ENCODE results near the gene TOPAZ1.

TOPAZ1 gene

DNA sequence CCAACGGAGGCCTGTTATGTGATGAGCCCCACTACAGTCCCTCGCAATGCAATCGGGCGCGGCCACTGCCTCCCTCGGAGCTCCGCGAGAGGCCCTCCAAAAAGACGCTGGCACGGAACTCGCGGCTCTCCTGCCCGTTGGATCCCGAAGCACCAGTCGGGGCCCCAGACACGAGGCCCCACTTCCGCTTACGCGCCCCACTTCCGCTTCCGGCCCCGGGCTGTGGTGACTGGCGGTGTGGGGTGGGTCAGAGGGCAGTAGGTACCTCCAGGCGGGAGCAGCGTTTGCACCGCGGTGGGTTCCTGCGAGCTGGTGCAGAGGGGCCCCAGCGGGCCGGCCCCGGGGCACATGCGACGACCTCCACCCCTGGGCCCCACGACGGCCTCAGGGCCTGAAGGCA, at the start of gene TOPAZ1:
Gene TOPAZ1 (plus strand): TSS at position 181 of the 400 bp plus-strand sequence. CDS start 168 bp downstream, at position 349.
- no peak for DNase-seq

GRCh38 chr3:44198284-44199269, 43.1 kb upstream of the TOPAZ1 start:
- no peak for DNase-seq

- DNase-seq: no peak
Measured at GRCh38 chr3:44206261-44206660, 35.4 kb upstream of the TOPAZ1 start.

GRCh38 chr3:44206862-44207652, 34.6 kb upstream of the TOPAZ1 start:
- no peak for DNase-seq

GRCh38 chr3:44208086-44208485, 33.6 kb upstream of the TOPAZ1 start:
- DNase-seq: no peak

DNA sequence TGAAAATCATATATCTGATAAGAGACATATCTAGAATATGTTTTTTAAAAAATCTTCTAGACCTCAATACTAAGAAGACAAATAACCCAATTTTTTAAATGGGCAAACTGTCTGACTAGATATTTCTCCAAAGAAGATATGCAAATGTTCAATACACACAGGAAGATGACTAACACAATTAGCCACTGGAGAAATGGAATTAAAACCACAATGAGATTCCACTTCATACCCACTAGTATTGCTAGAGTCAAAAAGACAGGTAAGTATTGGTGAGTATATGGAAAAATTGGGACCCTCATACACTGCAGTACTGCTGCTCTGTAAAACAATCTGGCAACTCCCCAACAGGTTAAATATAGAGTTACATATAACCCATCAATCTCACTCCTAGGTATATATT, 33.1 kb upstream of the TOPAZ1 start:
- no peak for DNase-seq

- no peak for DNase-seq
Measured at GRCh38 chr3:44210967-44211366, 30.7 kb upstream of the TOPAZ1 start.

DNA sequence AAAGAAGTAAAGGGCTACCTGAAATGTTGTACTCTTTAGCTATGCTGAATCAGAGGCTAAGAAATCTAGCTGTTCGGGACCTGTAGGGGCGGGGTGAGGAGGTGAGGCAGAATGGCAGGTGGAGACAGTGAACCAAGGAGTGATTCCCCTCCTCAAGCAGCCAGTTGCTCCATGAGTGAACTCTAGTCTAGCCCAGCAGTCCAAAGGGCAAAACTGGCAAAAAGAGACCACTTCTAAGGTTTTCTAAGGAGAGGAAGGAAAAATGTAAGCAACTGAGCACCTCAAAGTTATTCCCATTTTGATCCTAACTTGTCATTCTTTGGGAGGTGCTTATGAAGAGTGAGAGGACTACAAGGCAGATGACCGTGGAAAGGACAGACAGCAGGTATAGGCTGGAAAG, 19.3 kb upstream of the TOPAZ1 start:
- no peak for DNase-seq

- no peak for DNase-seq
Measured at GRCh38 chr3:44223299-44223698, 18.4 kb upstream of the TOPAZ1 start.

DNA sequence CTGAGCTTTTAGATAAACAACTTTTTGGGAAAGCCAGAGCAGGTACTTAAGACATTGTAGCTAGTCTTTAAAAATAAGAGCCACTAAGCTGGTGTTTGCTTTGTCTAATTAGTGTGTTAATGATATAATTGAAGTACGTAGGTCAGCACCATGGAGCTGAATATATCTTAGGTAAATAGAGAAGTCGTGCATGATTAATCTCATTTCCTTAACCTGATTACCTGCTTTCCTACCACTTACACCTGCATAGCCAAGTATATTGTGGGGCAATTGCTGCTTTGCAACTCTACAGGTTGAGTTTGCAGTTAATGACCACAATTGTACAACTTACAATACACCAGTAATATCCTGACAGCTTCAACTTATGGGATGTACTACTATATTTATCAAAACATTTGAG, 17.6 kb upstream of the TOPAZ1 start:
- no peak for DNase-seq

DNA sequence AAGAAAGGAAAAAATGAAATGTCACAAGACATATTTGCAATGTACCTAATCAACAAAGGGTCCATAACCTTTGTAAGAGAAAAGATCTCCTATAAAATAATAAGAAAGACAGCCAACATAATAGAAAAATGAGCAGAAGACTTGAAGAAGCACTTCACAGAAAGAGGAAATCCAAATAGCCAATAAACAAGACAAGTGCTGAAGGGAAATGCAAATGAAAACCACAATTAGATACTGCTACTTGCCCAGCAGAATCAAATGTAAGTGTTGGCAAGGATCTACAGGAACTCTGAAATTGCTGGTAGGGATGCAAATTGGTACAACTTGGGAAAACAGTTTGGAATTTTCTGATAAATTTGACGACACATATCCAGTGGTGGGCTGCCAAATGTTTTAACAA, 15.1 kb upstream of the TOPAZ1 start:
- no peak for DNase-seq

DNA sequence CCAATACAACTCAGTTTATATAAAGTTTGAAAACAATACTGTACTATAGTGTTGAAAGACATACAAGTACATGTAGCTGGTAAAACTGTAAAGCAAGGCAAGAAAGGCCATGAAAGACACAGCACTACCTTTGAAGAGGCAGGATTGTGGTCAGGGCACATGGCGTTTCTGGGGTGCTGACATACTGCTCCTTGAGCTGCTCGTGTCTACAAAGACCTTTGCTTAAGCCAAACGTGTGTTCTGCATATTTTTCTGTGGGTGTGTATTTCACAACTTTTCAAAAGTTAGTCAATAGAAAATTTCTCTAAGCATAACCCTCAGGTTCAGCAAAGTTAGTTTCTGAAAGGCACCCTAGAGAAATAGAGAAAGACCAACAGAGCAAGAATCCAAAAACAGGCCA, 14.1 kb upstream of the TOPAZ1 start:
- no peak for DNase-seq

DNA sequence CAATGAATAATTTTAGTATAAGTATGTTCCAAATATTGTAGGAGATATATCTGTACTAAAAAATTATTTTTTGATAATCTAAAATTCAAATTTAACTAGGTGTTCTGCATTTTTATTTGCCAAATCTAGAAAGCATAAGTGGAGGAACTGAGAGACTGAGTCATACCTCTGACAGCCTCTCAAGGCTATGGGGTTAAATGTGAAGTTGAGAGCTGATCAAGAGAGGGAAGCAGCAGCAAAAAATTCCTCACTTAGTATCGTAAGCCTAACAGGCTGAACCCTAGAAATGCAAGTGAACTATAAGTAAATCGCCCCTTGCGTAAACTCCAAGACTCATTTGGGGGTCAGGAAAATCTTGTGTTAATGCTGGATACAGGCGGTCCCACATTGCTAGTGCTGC, 12.8 kb upstream of the TOPAZ1 start:
- DNase-seq: no peak

GRCh38 chr3:44232407-44232806, 9.3 kb upstream of the TOPAZ1 start:
- DNase-seq: no peak

DNA sequence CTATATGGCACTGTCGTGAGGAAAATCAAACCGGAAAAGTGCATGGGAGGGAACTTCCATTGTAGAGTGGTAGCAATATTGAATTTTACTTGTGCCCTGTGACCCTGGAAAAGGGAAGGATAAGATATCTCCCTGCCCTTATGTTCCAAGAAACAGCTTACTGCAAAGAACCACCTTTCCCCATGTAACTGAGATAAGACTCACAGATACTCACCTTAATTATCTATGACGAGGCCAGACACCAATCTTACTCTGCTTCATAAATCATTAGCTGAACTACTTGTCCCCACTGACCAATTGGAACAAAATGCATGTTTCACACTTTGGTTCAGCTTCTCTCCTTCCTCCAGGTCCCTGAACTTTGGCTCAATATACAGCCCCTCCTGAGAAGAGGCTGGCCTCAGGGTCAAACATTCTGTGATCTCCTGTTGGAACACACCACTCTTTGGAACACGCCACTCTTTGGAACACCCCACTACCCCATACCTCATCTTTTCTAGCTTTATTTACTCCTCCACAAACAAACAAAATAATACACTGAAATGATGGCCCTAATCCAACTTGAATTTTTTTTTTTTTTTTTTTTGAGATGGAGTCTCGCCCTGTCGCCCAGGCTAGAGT, 6.9 kb upstream of the TOPAZ1 start:
- no peak for DNase-seq

DNA sequence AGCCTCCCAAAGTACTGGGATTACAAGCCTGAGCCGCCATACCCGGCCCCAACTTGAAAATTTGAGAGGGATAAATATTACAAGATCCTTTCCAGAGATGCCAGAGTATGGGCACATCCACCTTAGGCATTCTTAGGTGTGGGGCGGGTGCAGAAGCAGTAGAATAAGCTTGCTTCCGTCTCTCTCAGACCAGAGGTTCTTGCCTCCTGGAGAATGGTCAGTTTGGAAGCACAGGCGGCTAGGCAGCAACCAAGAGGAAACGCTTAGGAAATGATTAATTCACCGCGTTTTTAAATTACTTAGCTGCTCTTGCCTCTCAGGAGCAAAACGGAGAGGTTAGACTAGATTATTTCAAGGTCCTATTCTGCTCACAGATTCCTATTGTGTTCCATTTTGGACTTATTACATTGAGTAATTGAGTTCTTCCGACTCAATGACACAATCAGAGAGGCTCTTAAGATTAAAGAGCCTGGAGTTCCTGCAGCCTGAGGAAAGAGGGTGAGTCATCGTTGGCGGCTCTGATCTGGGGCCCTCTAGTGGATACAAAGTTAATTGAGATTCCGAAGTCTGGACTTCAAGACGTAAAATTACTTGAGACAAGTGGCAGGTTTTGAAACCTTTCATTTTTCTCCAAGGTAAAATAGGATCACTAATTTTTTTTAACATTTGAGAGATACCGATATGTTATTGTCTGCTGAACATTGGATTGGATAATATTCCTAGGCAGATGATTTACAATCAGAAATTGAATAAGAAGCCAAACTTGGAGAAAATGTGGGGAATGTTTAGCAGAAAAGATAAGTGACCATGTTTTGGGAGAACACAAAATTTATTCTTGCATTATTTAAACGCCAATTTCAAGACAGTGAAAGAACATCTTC, 5.8 kb upstream of the TOPAZ1 start:
- DNase-seq: no peak

GRCh38 chr3:44236485-44236908, 5.2 kb upstream of the TOPAZ1 start:
- DNase-seq: no peak

- DNase-seq: no peak
Measured at GRCh38 chr3:44237161-44237560, 4.5 kb upstream of the TOPAZ1 start.

- no peak for DNase-seq
Measured at GRCh38 chr3:44237665-44238064, 4.0 kb upstream of the TOPAZ1 start.

- DNase-seq: no peak
Measured at GRCh38 chr3:44238889-44239288, 2.8 kb upstream of the TOPAZ1 start.

DNA sequence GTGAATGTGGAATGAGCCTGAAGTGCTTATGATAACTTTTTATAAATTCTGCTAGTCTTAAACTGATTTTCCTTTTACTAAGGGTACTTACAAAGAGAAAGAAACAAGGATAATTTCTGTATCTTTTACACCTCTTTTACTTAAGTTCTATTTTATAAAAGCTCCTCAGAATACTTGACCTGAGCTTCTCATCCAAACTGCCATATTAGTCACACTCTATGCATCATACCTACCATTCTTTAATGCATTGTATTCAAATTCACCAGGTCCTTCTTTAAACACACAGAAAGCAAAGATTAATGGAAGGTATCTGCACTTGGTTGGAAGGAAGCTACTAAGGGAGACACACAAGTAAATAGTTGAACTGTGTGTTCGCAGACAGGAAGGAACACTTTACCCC, 1.6 kb upstream of the TOPAZ1 start:
- DNase-seq: no peak

DNA sequence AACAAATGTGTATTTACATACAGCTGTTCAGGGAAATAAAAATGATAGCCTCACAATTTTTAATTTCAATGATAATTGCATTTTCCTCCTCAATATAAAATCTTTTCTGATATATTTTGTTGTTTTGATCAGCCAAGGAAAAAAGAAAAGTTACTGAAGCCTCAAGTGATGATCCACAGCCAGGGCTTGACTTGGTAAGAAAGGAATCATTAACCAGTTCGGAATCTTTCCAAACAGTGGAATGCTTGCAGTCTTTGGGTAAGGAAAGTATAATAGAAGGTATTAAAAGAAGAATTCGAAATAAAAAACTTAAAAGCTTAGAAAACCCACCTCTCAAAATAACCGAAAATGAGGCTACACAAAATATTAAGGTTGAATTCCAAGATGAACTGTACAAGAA, 1.0 kb downstream of the TOPAZ1 start:
- no peak for DNase-seq
